HepG2 (cell line): Measurements from ENCODE around the gene HOXA9. TPM values are rescaled to one million over a fixed set of nuclear protein-coding genes. Genes with fewer than 3 reads are reported as not detected.

ENCODE experiments used
- CBX2 ChIP-seq, 2 experiments: fragments of 200-600 bp in 1 of 2; sonication (generic); formaldehyde crosslinking in 1 of 2; IDR thresholded peaks; 2 replicates each; pipeline versions ENCODE4 v1.7.0 to v1.8.1; 2018 to 2022; ENCODE audit warnings: low read depth in 2 of 2, low read length in 1 of 2, mild to moderate bottlenecking in 1 of 2, missing genetic modification reagents in 1 of 2
- CEBPZ ChIP-seq: IDR thresholded peaks from 2 replicates; pipeline ENCODE4 v1.6.1; 2012; ENCODE audit warnings: low read length, improper control_type of control experiment
- HDAC1 ChIP-seq: sonication (generic); formaldehyde crosslinking; IDR thresholded peaks from 2 replicates; pipeline ENCODE4 v1.5.1; 2020; ENCODE audit warnings: mild to moderate bottlenecking, missing genetic modification reagents
- NFKB2 ChIP-seq: sonication (generic); formaldehyde crosslinking; IDR thresholded peaks from 2 replicates; pipeline ENCODE4 v1.4.0; 2020; ENCODE audit warnings: missing genetic modification reagents, borderline replicate concordance
- RFX3 ChIP-seq: IDR thresholded peaks from 2 replicates; pipeline ENCODE4 v1.6.1; 2016; ENCODE audit warnings: missing biosample characterization, missing genetic modification reagents
- STAT5B ChIP-seq: sonication (generic); formaldehyde crosslinking; IDR thresholded peaks from 2 replicates; pipeline ENCODE4 v1.4.0; 2020; ENCODE audit warnings: missing genetic modification reagents
- ZNF567 ChIP-seq: sonication (generic); formaldehyde crosslinking; IDR thresholded peaks from 2 replicates; pipeline ENCODE4 v1.8.1; 2023; ENCODE audit warnings: mild to moderate bottlenecking, missing genetic modification reagents, borderline replicate concordance
- ZNF605 ChIP-seq: sonication (generic); formaldehyde crosslinking; IDR thresholded peaks from 2 replicates; pipeline ENCODE4 v1.8.0; 2022; ENCODE audit warnings: mild to moderate bottlenecking, missing genetic modification reagents
- ZNF629 ChIP-seq: sonication (generic); formaldehyde crosslinking; conservative IDR thresholded peaks from 2 replicates; pipeline ENCODE4 v1.5.0; 2020; ENCODE audit warnings: missing genetic modification reagents
- ZSCAN9 ChIP-seq: IDR thresholded peaks from 2 replicates; pipeline ENCODE4 v1.6.1; 2016; ENCODE audit warnings: borderline replicate concordance
- polyA plus RNA-seq, 8 experiments: library from polyadenylated mRNA; depleted of rRNA in 3 of 8; stranded (reverse) in 7 of 8; unstranded in 1 of 8; fragments of >200 nt; fragmentation: Illumina TruSeq in 4 of 8; extraction: Trizol in 4 of 8; gene quantifications; 2 replicates each; pipeline versions ENCODE4 v1.2.1 to v1.2.3, GENCODE V29; 2011 to 2016; ENCODE audit warnings: low read depth in 4 of 8, missing spikeins in 1 of 8, mixed read lengths in 1 of 8; ENCODE audit not compliant: insufficient read depth in 1 of 8
- total RNA-seq, 5 experiments: library from RNA; depleted of rRNA; stranded (reverse); fragments of >200 nt; fragmentation: Illumina TruSeq; extraction: Trizol; gene quantifications; 2 replicates each; pipeline ENCODE4 v1.2.3, GENCODE V29; 2016; ENCODE audit warnings: low read depth in 1 of 5

Gene HOXA9
- total and polyA plus RNA-seq, 2 of the 13 experiments (the other 11 are each of a cell fraction or from before 2014, with no cell fraction given): not detected

GRCh38 chr7:27183682-27184336 is 18.5 kb upstream of the HOXA9 start (continued):
- no peak for TF ChIP-seq ZNF605 (CRISPR knock-in tag)
- TF ChIP-seq CBX2 (IDR thresholded peaks at IDR 0.05; ENCODE audit: low read depth, low read length): peak; percentile 98
- no peak; the same call in 1 of the 2 replicates for TF ChIP-seq CBX2 (CRISPR knock-in tag; IDR thresholded peaks at IDR 0.05; ENCODE audit: low read depth)
- TF ChIP-seq NFKB2 (CRISPR knock-in tag): no peak
- no peak for TF ChIP-seq STAT5B
- no peak for TF ChIP-seq RFX3 (CRISPR knock-in tag)
- no peak for TF ChIP-seq ZSCAN9 (CRISPR knock-in tag)
- TF ChIP-seq CEBPZ: no peak
- no peak for TF ChIP-seq ZNF567 (CRISPR knock-in tag)
- TF ChIP-seq HDAC1 (CRISPR knock-in tag): no peak
- no peak for TF ChIP-seq ZNF629 (CRISPR knock-in tag)
